HG02885 (cell line): ENCODE results near the gene NARF.
A peak's percentile ranks its signal among the peaks of the same experiment; 100 is the strongest.
"Not testable (repeated sequence)": the region's sequence is repeated elsewhere in the genome, so short reads cannot be mapped to it uniquely, and the experiment has no call there.

ENCODE experiments used
- ATAC-seq: cut with Tn5 transposase; IDR thresholded peaks from one replicate; pipeline ENCODE4 v1.9.1; 2021; ENCODE audit warnings: mild to moderate bottlenecking; ENCODE audit not compliant: unreplicated experiment, poor library complexity

NARF gene

DNA sequence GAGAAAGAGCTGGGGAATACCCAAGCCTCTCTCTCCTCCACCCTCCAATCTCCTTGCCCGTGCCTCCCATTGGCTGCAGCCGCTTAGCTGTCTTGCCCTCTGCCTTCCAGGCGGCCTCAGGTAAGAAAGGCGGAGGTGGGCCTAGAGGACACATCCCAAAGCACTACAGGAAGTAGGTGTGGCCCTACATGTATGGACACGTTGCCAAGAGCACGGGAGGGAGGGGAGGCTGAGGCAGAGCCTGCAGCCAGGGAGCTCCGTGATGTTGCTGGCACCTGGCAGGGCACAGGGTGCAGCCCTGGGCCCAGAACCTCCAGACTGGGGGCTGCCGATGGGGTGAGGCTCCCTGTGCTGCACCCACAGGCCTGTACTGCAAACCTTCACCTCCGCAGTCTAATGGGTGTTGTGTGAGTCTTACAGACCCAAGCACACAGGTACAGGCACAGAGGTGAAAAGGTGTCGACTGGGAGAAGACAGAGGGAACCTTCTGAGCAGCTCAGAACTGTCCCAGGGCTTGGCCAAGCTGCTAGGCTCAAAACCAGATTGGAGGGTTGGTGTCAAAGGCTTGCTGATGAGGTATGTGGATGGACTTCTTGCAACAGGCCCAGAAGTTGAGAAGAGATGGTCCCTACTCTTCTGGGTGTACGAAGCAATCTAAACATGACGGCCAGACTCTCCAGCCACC lies 37.4 kb downstream of the NARF start:
- ATAC-seq, result no peak

DNA sequence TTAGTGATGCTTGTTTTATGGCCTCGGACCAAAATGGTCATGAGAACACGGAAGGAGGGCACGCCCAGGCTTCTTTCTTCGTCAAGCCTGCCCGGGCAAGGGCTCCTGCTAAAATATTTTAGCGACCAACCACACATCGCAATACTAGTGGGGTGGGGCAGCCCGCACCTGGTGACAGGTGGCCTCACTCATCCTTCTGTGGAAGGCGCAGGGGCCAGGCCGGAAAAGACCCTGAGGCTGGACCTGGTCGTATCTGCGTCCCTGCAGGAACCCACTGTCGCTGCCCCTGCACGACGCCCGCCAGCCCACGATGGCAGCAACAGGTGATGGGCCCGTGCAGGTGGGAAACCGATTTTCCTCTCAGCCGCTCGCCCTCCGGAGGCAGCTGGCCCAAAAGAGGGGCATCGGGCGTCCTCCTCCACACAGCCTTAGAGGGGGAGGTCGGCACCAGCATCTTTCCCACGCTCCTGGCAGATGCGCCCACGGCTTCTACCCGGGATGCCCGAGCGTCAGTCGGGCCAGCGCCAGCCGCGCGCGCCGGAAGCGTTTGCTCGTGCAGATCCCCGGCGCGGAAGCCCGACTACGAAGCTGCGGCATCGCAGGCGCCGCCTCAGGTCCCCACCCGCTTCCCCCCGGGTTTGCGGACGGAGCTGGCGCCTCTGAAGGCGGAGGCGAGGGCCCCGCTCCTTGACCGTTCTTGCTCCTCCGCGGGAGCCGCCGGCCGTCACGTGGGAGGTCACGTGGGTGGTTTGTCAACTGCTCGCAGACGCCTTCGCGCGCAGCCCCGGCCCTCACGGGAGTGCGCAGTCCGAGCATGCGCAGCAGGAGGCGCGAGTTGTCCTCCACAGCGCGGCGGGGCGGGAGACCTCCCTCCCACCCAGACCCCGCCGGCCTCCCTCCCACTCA lies 38.2 kb downstream of the NARF start:
- ATAC-seq, result peak; percentile 63

DNA sequence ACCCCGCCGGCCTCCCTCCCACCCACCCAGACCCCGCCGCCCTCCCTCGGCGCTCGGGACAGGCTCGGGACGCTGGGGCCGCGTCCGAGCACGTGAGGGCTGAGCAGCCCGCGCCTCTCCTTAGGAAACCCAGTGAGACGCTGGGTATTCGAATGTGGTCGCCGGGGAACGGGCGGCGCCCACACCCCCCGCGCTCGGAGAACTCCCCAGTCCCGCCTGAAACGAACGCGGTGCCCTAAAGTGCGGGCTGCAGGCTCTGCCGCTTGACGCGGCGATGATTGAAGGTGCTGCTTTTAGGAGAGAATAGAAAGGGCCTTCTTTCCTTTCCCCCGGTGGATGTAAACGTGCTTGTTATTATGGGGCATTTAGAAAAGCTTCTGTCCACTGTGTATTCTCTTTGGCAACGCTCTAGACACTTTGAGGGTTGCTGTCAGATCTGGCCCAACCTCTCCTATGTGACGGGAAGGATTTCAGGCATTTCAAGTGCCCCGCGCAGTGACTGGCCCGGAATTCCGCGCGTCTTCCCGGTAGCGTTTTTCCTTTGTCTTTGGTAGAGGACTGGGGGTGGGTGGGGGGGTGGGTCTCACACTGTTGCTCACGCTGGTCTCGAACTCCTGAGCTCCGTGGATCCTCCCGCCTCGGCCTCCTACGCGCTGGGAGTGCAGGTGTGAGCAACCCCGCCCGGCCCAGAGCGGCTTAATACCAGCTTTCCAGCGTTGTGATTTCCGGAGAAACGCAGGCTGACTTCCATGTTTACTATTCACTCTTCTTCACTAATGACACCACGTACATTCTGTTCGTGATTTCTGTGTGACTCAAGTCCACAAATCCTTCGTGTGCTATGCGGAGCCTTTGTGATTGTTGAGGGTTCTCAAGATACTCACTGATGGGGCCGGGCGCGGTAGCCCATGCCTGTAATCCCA lies 39.2 kb downstream of the NARF start:
- ATAC-seq, result no peak

DNA sequence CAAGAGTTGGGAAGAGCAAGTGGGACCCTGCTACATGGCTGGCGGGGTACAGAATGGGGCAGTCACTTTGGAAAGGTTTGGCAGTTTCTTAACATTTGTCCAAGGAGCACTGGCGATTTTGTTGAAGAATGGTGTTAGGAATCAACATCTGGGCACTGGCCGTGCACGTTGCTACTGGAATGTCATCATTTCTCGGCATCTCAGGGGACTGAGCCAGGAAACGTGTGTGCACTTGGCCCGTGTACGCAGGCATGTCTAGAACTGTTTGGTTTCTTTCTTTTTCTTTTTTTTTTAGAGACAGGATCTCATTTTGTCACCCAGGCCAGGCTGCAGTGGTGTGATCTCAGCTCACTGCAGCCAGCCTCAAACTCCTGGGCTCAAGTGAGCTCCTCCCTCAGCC lies 43.7 kb downstream of the NARF start:
- ATAC-seq, result no peak

DNA sequence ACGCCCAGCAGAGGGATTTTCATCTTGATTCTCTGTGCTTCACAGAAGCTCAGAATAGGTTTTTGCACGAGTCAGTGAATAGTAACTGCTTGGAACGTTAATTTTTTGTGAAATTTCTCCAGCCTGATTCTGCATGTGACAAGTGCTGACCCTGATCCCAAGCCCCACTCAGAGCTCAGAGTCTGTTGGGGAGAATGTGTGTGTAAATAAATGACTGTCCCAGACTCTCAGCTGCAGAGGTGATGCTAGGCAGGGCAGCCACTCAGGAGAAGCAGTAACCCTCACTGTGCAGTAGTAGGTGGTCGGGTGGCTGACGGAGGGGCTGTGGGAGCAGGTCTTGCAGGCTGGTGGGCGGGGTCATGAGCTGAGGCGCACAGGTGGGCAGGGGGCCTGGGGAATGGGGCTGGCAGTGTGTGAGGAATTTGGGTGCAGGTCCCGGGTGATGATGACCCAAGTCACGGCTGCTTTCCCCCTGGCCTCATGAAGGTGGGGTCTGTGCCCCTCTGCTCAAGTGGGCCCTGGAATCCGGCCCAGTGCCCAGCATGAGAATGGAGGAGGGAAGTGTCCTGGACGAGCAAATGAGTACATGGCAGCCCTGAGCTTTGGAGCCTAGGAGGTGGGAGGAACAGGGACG lies 44.7 kb downstream of the NARF start:
- no peak for ATAC-seq

DNA sequence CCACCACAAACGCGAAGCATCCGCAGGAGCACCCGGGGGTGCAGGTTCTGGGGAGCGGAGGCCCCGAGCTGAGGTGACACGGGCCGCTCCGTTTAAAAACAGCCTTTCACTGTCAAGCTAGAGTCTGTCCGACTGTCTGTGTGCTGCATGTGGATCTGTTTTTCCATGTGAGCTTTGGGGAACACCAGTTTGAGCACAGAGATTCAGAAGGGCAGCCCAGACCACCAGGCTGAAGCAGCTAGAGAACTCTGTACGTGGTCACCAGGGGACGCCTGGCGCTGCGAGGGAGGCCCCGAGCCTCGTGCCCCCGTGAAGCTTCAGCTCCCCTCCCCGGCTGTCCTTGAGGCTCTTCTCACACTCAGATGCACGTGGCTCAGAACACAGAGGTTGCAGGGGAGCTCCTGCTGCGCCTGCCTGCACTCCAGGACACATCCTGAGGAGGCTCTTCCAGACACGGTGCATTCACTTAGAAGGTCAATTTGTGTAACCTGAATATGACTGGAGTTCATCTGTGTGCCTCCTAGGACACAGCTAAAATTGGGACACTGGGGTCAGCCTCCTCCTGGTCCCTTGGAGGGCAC lies 45.3 kb downstream of the NARF start:
- ATAC-seq, result no peak

DNA sequence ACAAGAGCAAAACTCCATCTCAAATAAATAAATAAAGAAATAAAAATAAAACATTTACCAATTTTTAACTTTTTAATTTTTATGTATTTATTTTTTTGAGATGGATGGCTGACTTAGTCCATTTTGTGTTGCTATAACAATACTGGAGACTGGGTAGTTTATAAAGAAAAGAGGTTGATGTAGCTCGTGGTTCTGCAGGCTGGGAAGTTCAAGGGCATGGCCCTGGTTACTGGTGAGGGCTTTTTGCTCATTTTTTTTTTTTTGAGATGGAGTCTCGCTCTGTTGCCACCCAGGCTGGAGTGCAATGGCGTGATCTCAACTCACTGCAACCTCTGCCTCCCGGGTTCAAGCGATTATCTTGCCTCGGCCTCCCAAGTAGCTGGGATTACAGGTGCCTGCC lies 46.8 kb downstream of the NARF start:
- ATAC-seq, result no peak

DNA sequence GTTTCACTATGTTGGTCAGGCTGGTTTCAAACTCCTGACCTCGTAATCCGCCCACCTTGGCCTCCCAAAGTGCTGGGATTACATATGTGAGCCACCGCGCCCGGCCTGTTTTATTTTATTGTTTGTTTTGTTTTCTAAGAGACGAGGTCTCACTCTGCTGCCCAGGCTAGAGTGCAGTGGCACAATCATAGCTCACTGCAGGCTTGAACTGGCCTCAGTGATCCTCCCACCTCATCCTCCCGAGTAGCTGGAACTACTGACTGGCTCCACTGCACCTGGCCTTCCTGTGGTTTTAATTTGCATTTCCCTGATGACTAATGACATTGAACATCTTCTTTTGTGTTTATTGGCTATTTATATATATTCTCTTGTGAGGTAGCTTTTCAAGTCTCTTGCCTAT lies 47.9 kb downstream of the NARF start:
- peak; percentile 89 for ATAC-seq

DNA sequence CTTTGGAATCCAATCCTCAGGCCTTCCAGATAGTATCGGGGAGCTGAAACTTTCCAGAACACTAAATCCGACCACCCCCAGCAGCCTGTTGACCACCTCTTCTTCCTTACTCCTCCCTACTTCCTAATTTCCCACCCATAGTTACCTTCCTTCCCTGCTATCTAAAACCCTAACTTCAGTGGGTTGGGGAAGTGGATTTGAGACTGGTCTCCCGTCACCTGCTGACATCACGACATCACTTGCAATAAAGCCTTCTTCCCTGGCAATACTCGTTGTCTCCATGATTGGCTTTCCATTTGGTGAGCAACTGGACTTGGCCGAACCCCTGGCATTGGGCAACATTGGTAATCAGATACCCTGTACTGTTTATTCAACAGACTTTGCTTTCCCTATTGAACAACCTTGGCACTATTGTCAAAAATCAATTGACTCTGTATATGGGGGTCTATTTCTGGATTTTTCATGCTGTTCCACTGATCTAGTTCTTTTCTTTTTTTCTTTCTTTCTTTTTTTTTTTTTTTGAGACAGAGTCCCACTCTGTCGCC lies 49.2 kb downstream of the NARF start:
- no peak for ATAC-seq

DNA sequence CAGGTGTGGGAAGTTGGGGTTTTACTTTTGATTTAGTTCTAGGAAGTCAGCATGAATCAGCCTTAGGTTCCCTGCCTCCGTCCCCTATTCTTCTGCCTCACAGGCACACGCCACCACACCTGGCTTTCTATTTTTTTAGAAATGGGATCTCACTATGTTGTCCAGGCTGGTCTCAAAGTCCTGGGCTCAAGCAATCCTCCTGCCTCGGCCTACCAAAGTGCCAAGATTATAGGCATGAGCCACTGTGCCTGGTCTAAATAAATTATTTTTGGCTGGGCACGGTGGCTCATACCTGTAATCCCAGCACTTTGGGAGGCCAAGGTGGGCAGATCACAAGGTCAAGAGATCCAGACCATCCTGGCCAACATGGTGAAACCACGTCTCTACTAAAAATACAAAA lies 53.1 kb downstream of the NARF start:
- not testable (repeated sequence) for ATAC-seq

DNA sequence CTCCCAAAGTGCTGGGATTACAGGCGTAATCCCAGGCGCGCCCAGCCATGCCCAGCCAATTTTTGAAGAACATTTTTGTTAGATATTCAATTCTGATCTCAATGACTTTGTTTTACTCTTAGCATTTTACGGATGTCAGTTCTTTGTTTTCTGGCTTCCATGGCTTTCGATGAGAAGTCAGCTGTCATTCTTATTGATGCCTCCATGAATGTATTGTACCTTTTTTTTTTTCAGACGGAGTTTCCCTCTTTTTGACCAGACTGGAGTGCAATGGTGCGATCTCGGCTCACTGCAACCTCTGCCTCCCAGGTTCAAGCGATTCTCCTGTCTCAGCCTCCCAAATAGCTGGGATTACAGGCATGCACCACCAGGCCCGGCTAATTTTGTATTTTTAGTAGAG lies 55.3 kb downstream of the NARF start:
- not testable (repeated sequence) for ATAC-seq

DNA sequence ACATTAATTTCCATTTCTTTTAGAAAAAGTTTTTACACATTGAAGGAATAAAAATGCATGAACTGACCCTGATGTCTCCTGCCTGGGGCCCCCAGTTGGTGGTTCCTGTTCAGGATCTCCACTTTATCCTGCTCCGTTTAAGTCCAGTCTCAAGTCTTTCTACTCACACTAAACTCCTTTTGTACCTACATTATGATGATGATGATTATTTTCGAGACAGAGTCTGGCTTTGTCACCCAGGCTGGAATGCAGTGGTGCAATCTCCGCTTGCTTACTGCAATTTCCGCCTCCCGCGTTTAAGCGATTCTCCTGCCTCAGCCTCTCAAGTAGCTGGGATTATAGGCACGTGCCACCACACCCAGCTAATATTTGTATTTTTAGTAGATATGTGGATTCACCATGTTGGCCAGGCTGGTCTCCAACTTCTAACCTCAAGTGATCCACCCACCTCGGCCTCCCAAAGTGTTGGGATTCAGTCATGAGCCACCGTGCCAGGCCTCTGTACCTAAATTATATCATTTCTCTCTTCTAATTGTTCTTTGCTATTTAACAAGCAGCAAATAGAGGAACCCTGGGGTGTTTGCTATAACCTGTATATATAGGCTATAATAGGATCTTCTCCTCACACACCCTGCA lies 58.8 kb downstream of the NARF start:
- ATAC-seq, result no peak

DNA sequence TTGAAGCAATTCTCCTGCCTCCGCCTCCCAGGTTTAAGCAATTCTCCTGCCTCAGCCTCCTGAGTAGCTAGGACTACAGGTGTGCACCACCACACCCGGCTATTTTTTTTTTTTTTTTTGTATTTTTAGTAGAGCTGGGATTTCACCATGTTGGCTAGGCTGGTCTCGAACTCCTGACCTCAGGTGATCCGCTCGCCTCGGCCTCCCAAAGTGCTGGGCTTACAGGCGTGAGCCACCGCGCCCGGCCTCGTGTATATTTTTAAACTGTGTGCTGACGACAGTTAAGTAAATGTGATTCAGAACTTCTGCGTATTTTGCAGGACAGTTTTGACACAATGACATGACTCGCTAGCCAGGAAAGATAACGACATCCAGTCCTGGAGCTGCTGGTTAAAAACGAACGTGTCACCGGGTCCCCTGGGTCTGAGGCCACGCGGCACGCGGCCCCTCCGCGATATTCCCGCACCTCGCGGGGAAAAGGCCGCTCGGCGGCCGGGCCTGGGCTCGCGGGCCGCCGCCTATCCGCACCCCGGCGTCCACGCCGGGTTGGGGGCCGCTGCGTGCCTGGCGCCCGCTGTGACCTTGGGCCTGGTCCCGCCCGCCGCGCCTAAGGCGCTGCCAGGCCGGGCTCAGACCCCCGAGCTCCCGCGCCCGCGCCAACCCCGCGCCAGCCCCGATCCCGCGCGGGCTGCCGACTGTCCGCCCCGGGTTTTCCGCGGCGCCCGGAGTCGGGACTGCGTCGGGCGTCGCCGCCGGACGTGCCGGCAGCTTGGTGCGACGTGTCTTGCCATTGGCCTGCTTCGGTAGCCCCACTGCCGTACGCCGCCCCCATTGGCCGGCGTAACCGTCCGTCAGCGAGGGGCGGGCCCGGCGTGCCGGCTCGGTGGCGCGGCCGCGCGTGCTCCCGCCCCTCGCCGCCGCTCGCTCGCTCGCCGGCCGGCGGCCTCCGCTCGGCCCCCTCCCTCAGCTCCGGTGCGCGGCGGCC lies 60.6 kb downstream of the NARF start, which contains the start of gene FOXK2:
Gene FOXK2, plus strand, starts transcription at position 907 of the 985 bp plus-strand sequence. CDS start 157 bp downstream, outside the sequence.
- ATAC-seq, result peak; percentile 94

DNA sequence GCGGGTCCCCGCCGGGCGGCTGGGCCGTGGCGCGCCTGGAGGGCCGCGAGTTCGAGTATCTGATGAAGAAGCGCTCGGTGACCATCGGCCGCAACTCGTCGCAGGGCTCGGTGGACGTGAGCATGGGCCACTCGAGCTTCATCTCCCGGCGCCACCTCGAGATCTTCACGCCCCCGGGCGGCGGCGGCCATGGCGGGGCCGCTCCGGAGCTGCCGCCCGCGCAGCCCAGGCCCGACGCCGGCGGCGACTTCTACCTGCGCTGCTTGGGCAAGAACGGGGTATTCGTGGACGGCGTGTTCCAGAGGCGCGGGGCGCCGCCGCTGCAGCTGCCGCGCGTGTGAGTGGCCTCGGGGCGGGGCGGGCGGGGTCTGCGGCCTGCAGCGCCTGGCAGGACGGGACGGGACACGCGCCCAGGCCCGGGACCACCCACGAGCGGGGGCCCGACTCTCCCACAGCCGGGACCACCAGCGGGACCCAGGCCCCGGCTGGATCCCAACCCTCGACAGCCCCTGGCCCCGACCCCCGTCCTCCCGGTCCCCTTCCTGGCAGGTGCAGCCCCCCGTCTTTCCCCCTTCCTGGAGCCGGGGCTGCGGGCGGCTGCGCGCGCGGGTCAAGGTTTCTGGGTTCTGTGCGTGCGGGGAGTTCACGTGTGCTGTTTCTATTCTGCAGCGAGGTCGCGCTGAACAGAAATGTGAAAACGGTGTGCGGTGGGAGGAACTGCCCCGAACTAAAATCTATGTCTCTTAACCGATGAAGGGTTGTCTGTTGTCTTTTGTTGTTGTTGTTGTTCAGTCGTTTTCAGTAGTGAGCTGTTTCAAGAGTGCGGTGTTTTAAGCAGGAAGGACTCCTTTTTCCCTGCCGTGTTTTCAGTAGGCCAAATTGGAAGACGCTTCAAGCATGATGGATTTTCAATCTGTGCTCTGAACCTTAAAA lies 61.7 kb downstream of the NARF start:
- peak; percentile 20 for ATAC-seq

DNA sequence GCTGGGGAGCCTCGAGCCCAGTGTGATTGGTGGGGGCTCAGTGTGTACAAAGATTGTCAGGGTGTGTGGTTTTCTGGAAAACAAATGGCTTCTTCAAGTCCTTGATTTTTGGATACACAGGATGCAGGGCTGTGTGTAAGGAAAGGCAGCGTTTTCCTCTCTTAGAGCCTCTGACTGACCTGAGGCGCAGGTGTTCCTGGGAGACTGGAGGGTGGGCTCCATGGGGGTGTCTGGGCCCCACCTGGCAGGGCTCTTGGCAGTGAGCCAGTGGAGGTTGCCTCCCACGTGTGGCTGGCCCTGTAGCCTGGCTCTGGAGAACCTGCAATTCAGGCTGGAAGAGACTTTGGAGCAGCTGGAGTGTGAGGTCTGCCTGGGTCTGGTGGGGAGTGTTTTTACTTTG lies 66.0 kb downstream of the NARF start:
- ATAC-seq, result no peak

DNA sequence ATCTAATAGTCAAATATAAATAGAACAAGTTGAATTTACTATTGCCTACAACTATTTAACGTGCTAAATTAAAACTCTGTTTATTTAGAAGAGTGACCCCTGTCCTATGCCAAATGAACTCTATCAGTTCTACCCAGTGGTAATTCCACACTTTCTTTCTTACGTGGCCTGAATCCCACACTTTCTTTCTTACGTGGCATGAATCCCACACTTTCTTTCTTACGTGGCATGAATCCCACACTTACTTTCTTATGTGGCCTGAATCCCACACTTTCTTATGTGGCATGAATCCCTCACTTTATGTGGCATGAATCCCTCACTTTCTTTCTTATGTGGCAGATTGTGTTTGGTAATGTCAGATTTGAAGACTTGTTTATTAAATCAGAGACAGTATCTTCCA lies 67.2 kb downstream of the NARF start:
- no peak for ATAC-seq

DNA sequence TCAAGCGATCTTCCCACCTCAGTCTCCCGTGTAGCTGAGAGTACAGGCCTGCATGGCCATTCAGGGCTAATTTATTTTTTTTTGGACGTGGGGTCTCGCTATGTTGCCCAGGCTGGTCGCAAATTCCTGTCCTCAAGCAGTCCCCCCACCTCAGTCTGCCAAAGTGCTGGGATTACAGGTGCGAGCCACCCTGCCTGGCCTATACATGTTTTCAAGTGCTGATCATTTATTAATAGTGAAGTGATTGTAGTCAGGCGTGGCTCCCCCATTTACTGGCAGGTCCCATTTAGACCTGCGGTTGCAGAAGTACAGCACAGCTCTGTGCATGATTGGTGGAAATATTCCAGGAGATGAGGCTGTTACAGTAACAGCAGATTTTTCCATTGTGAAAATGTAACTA lies 69.4 kb downstream of the NARF start:
- ATAC-seq, result no peak
